ENCODE results near the gene PA2G4. TPM values are rescaled to one million over a fixed set of nuclear protein-coding genes. Genes with fewer than 3 reads are reported as not detected.
"Not testable (repeated sequence)": the region's sequence is repeated elsewhere in the genome, so short reads cannot be mapped to it uniquely, and the experiment has no call there.

Gene PA2G4
- 166 and 235 TPM in 2 replicates for total RNA-seq
- polyA plus RNA-seq, result 132 and 189 TPM in 2 replicates

DNA sequence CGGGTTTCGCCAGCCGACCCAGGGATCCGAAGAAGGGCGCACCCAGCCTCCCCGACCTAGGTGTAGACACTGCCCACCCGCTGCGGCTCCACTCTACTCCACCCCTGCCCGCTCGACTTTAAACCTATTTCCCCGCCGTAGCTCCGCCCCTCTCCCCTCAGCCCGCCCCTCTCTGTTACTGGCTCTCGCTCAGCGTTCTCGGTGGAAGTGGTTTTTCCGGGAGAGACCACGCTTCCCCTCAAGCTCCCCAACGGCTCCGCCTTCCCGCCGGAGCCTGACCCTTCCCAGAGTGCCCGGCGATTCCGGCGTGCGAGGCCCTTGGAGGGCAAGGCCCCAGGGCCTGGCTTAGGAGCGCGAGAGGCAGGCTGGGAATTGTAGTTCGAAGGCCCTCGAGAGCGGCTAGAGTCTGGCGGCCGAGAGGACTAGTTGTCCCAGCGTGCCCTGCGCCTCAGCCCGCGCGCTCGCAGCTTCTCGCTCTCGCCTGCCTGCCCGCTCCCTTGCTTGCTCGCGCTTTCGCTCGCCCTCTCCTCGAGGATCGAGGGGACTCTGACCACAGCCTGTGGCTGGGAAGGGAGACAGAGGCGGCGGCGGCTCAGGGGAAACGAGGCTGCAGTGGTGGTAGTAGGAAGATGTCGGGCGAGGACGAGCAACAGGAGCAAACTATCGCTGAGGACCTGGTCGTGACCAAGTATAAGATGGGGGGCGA, at the start of gene PA2G4:
Gene PA2G4, plus strand, starts transcription at position 451 of the 706 bp plus-strand sequence. Its CDS starts 179 bp downstream, at position 630.
- Histone ChIP-seq H3K4me3 (peak within 1 kb of the TSS; percentile 59), H3K27me3 (no peaks in the 10 kb centered on the region), H3K9me3 (ENCODE audit: low read depth) (no peaks in the 10 kb centered on the region), H3K36me3 (peaks cover 20% of the 10 kb centered on the region), H3K27ac (peak within 1 kb of the TSS; percentile 84), H3K4me1 (ENCODE audit: low read depth) (peaks cover 10% of the 10 kb centered on the region)
- DNase-seq (ENCODE audit: low read depth in 1 of 2, low spot score in 1 of 2), result peak; percentile 99
- TF ChIP-seq, protein P1, sequence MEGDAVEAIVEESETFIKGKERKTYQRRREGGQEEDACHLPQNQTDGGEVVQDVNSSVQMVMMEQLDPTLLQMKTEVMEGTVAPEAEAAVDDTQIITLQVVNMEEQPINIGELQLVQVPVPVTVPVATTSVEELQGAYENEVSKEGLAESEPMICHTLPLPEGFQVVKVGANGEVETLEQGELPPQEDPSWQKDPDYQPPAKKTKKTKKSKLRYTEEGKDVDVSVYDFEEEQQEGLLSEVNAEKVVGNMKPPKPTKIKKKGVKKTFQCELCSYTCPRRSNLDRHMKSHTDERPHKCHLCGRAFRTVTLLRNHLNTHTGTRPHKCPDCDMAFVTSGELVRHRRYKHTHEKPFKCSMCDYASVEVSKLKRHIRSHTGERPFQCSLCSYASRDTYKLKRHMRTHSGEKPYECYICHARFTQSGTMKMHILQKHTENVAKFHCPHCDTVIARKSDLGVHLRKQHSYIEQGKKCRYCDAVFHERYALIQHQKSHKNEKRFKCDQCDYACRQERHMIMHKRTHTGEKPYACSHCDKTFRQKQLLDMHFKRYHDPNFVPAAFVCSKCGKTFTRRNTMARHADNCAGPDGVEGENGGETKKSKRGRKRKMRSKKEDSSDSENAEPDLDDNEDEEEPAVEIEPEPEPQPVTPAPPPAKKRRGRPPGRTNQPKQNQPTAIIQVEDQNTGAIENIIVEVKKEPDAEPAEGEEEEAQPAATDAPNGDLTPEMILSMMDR (IDR thresholded peaks at IDR 0.05; ENCODE audit: low read depth, low read length), result no peak

DNA sequence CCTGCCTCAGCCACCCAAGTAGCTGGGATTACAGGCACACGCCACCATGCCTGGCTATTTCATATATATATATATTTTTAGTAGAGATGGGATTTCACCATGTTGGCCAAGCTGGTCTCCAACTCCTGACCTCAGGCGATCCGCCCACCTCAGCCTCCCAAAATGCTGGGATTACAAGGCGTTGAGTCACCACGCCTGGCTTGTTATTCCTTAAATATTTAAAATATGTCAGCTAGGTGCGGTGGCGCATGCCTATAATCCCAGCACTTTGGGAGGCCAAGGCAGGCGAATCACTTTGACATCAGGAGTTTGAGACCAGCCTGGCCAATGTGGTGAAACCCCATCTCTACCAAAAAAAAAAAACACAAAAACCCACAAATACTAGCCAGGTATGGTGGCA, 44.4 kb upstream of the PA2G4 start:
- not testable (repeated sequence) for H3K4me1 ChIP-seq (ENCODE audit: low read depth); H3K27me3 ChIP-seq; H3K4me3 ChIP-seq; H3K36me3 ChIP-seq; H3K9me3 ChIP-seq (ENCODE audit: low read depth); H3K27ac ChIP-seq
- DNase-seq (ENCODE audit: low read depth in 1 of 2, low spot score in 1 of 2), result peak in 1 of 2 donors; percentile 62

DNA sequence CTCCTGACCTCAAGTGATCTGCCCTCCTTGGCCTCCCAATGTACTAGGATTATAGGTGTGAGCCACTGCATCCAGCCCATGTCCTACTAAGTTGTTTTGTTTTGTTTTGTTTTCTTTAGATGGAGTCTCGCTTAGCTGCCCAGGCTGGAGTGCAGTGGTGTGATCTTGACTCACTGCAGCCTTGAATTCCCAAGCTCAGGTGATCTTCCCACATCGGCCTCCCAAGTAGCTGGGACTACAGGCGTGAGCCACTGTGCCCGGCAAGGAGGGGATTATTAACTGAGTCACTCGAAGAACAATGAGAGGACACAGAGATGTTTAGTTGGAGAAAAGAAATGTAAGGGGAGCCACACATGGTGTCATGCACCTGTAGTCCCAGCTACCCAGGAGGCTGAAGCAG, 42.4 kb upstream of the PA2G4 start:
- Histone ChIP-seq H3K27ac (no peak overlapping the region), H3K27me3 (no peaks in the 10 kb centered on the region), H3K36me3 (no peaks in the 10 kb centered on the region), H3K4me3 (no peak overlapping the region), H3K4me1 (ENCODE audit: low read depth) (no peaks in the 10 kb centered on the region), H3K9me3 (ENCODE audit: low read depth) (no peaks in the 10 kb centered on the region)
- TF ChIP-seq, protein P1 (IDR thresholded peaks at IDR 0.05; ENCODE audit: low read depth, low read length), result no peak
- DNase-seq (ENCODE audit: low read depth in 1 of 2, low spot score in 1 of 2), result no peak

DNA sequence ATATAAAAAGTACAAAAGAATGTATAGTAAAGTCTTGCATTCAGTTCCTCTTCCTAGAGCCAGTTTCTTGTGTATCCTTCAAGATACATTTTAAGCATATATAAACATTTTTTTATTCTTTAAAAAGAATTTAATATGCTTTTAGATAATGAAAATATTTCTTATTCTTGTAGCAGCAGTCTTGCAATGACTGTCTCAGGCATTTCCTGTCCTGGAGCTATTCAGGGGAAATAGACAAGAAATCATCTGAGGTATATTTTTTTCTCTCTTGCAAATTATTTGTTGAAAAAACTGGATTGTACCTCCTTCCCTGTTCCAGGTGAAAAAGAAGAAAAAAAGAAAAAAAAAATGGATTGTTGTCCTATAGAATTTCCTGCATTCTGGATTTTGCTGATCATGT, 41.4 kb upstream of the PA2G4 start:
- H3K4me1 ChIP-seq (ENCODE audit: low read depth), result no peaks in the 10 kb centered on the region
- no peaks in the 10 kb centered on the region for H3K9me3 ChIP-seq (ENCODE audit: low read depth)
- no peaks in the 10 kb centered on the region for H3K27me3 ChIP-seq
- no peak overlapping the region for H3K27ac ChIP-seq
- H3K36me3 ChIP-seq, result no peaks in the 10 kb centered on the region
- TF ChIP-seq, protein P1 (IDR thresholded peaks at IDR 0.05; ENCODE audit: low read depth, low read length), result no peak
- peak in 1 of 2 donors; percentile 20 for DNase-seq (ENCODE audit: low read depth in 1 of 2, low spot score in 1 of 2)
- no peak overlapping the region for H3K4me3 ChIP-seq

DNA sequence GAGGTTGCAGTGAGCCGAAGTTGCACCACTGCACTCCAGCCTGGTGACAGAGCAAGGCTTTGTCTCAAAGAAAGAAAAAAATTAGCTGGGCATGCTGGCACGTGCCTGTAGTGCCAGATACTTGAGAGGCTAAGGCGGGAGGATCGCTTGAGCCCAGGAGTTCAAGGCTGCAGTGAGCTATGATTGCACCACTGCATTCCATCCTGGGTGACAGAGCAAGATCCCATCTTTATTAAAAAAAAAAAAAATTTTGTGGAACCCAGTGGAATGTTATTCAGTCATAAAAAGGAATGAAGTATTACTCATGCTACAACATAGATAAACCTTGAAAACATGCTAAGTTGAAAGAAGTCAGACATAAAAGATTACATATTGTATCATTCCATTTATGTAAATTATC, 32.7 kb upstream of the PA2G4 start:
- Histone ChIP-seq H3K27me3 (no peaks in the 10 kb centered on the region), H3K4me1 (ENCODE audit: low read depth) (no peaks in the 10 kb centered on the region), H3K9me3 (ENCODE audit: low read depth) (no peaks in the 10 kb centered on the region), H3K36me3 (no peaks in the 10 kb centered on the region), H3K4me3 (no peak overlapping the region), H3K27ac (no peak overlapping the region)
- peak in 1 of 2 donors; percentile 20 for DNase-seq (ENCODE audit: low read depth in 1 of 2, low spot score in 1 of 2)
- TF ChIP-seq, protein P1 (IDR thresholded peaks at IDR 0.05; ENCODE audit: low read depth, low read length), result no peak

DNA sequence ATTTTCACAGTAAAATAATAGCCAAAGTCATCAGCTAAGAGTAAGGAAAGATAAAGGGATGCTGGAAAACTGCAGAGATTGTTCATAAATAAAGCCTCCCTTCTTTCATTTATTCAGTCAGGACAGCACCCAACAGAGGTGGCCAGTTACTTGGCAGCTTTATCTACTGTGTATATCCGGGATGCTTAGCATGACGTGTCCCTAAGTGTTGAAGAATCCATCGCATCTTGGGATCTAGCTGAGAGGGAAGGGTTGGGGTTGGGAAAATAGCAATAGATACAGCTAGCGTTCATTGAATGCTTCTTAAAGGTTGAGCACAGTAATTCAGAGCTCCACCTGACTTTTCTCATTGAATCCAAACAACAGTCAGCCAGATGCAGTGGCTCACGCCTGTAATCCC, 30.0 kb upstream of the PA2G4 start:
- no peaks in the 10 kb centered on the region for H3K4me1 ChIP-seq (ENCODE audit: low read depth)
- H3K36me3 ChIP-seq, result no peaks in the 10 kb centered on the region
- TF ChIP-seq, protein P1 (IDR thresholded peaks at IDR 0.05; ENCODE audit: low read depth, low read length), result no peak
- H3K27me3 ChIP-seq, result no peaks in the 10 kb centered on the region
- no peaks in the 10 kb centered on the region for H3K9me3 ChIP-seq (ENCODE audit: low read depth)
- no peak overlapping the region for H3K27ac ChIP-seq
- no peak overlapping the region for H3K4me3 ChIP-seq
- DNase-seq (ENCODE audit: low read depth in 1 of 2, low spot score in 1 of 2), result no peak

DNA sequence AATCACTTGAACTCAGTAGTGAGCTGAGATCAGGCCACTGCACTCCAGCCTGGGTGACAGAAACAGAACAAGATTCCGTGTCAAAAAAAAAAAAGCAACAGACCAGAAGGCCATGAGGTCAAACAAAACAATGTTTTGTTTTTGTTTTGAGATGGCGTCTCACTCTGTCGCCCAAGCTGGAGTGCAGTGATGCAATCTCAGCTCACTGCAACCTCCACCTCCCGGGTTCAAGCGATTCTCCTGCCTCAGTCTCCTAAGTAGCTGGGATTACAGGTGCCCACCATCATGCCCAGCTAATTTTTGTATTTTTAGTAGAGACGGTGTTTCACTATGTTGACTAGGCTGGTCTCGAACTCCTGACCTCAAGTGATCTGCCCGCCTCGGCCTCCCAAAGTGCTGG, 26.4 kb upstream of the PA2G4 start:
- not testable (repeated sequence) for H3K4me3 ChIP-seq; H3K27me3 ChIP-seq; DNase-seq (ENCODE audit: low read depth in 1 of 2, low spot score in 1 of 2); H3K27ac ChIP-seq; H3K36me3 ChIP-seq; H3K9me3 ChIP-seq (ENCODE audit: low read depth)
- H3K4me1 ChIP-seq (ENCODE audit: low read depth), result peaks cover 22% of the 10 kb centered on the region
